Neuronal stem cell (in vitro differentiated cells): ENCODE results near the gene USP15.

ENCODE experiments used
- DNase-seq: peaks from one replicate; pipeline ENCODE4 v3.0.0-alpha.2; 2013; ENCODE audit warnings: low spot score
- H2AFZ ChIP-seq: one replicate; pipeline ENCODE4 v1.6.1; 2013; ENCODE audit warnings: mild to moderate bottlenecking, low read length, inconsistent platforms
- H2AK5ac ChIP-seq: 2 replicates; pipeline ENCODE4 v1.6.1; 2013; ENCODE audit warnings: low read depth, mild to moderate bottlenecking, inconsistent platforms, low read length, moderate library complexity, mixed read lengths
- H2BK120ac ChIP-seq: 2 replicates; pipeline ENCODE4 v1.6.1; 2013; ENCODE audit warnings: low read depth, mild to moderate bottlenecking, inconsistent platforms, low read length, moderate library complexity, mixed read lengths
- H2BK12ac ChIP-seq: one replicate; pipeline ENCODE4 v1.6.1; 2013; ENCODE audit warnings: low read length, inconsistent platforms
- H2BK15ac ChIP-seq: 2 replicates; pipeline ENCODE4 v1.6.1; 2013; ENCODE audit warnings: mild to moderate bottlenecking, low read length, inconsistent platforms, mixed read lengths
- H2BK5ac ChIP-seq: one replicate; pipeline ENCODE4 v1.6.1; 2013; ENCODE audit warnings: inconsistent platforms, mild to moderate bottlenecking, low read length, moderate library complexity
- H3K14ac ChIP-seq: one replicate; pipeline ENCODE4 v1.6.1; 2013; ENCODE audit warnings: low read length, inconsistent platforms
- H3K18ac ChIP-seq: 2 replicates; pipeline ENCODE4 v1.6.1; 2013; ENCODE audit warnings: low read length, inconsistent platforms
- H3K23ac ChIP-seq: 2 replicates; pipeline ENCODE4 v1.6.1; 2013; ENCODE audit warnings: low read depth, mild to moderate bottlenecking, mixed read lengths, low read length, inconsistent platforms; ENCODE audit not compliant: poor library complexity
- H3K27ac ChIP-seq: replicated peaks from 3 replicates; pipeline ENCODE4 v1.5.1; 2013; ENCODE audit warnings: low read length, inconsistent platforms
- H3K27me3 ChIP-seq, 3 experiments: 2 replicates each; pipeline ENCODE4 v1.6.1; 2013; ENCODE audit warnings: low read length in 3 of 3, mild to moderate bottlenecking in 2 of 3, inconsistent platforms in 1 of 3, low read depth in 1 of 3, mixed read lengths in 1 of 3, moderate library complexity in 1 of 3; ENCODE audit not compliant: control insufficient read depth in 3 of 3, insufficient read depth in 3 of 3
- H3K36me3 ChIP-seq, 2 donors: replicated peaks in 1 of 2; 2 replicates each; pipeline ENCODE4 v1.6.1; 2013; ENCODE audit warnings: low read length in 2 of 2; ENCODE audit not compliant: control insufficient read depth in 2 of 2, insufficient read depth in 2 of 2
- H3K4ac ChIP-seq: 2 replicates; pipeline ENCODE4 v1.6.1; 2013; ENCODE audit warnings: inconsistent platforms, mild to moderate bottlenecking, low read length, moderate library complexity
- H3K4me1 ChIP-seq, 2 donors: 1 replicate in 1 of 2; 2 replicates in 1 of 2; pipeline ENCODE4 v1.6.1; 2013; ENCODE audit warnings: low read length in 2 of 2, low read depth in 1 of 2; ENCODE audit not compliant: control insufficient read depth in 2 of 2, insufficient read depth in 1 of 2
- H3K4me2 ChIP-seq: one replicate; pipeline ENCODE4 v1.6.1; 2013; ENCODE audit warnings: mild to moderate bottlenecking, low read length, inconsistent platforms; ENCODE audit not compliant: insufficient read depth, poor library complexity, severe bottlenecking
- H3K4me3 ChIP-seq, 2 donors: 2 replicates each; pipeline ENCODE4 v1.5.1; 2013; ENCODE audit warnings: low read length in 2 of 2, mild to moderate bottlenecking in 2 of 2, inconsistent platforms in 1 of 2, moderate library complexity in 1 of 2
- H3K79me1 ChIP-seq: one replicate; pipeline ENCODE4 v1.6.1; 2013; ENCODE audit warnings: low read depth, mild to moderate bottlenecking, inconsistent platforms, low read length, moderate library complexity
- H3K9ac ChIP-seq: one replicate; pipeline ENCODE4 v1.6.1; 2013; ENCODE audit warnings: mild to moderate bottlenecking, low read depth, low read length, inconsistent platforms; ENCODE audit not compliant: poor library complexity
- H3K9me3 ChIP-seq, 2 donors: replicated peaks in 1 of 2; 2 replicates each; pipeline versions ENCODE3 to v1.6.1; 2013; ENCODE audit warnings: low read length in 2 of 2, mild to moderate bottlenecking in 2 of 2, inconsistent platforms in 1 of 2, low read depth in 1 of 2, mixed read lengths in 1 of 2, moderate library complexity in 1 of 2; ENCODE audit not compliant: control insufficient read depth in 2 of 2, insufficient read depth in 1 of 2
- H4K8ac ChIP-seq: one replicate; pipeline ENCODE4 v1.6.1; 2013; ENCODE audit warnings: low read depth, mild to moderate bottlenecking, inconsistent platforms, low read length, moderate library complexity
- H4K91ac ChIP-seq: one replicate; pipeline ENCODE4 v1.6.1; 2013; ENCODE audit warnings: low read length, low read depth, mild to moderate bottlenecking, inconsistent platforms; ENCODE audit not compliant: poor library complexity
- whole genome bisulfite sequencing, 2 donors: extraction: QIAGEN DNeasy Blood & Tissue Kit; methylation state at CpG; one replicate each; pipeline ENCODE4 v1.1.7; 2013; ENCODE audit warnings: missing lambda C conversion rate in 2 of 2, mixed read lengths in 1 of 2; ENCODE audit not compliant: insufficient read length in 2 of 2, insufficient replicate concordance in 1 of 2; ENCODE audit errors: extremely low coverage in 2 of 2; 5-methylcytosine and 5-hydroxymethylcytosine counted together

USP15 gene

GRCh38 chr12:62250671-62251608 lies 9.3 kb upstream of the USP15 start:
- H3K23ac ChIP-seq: no peak overlapping the region
- H3K27me3 ChIP-seq: no peaks in the 10 kb centered on the region
- no peaks in the 10 kb centered on the region for H3K79me1 ChIP-seq
- H3K9ac ChIP-seq: no peak overlapping the region
- no peak overlapping the region for H2BK15ac ChIP-seq
- no peak overlapping the region for H2BK5ac ChIP-seq
- H2BK12ac ChIP-seq: no peak overlapping the region
- H3K4me3 ChIP-seq: no peak overlapping the region
- no peaks in the 10 kb centered on the region for H3K9me3 ChIP-seq
- H3K36me3 ChIP-seq: no peaks in the 10 kb centered on the region
- H2AFZ ChIP-seq: no peak overlapping the region
- no peak overlapping the region for H3K14ac ChIP-seq
- H4K91ac ChIP-seq: no peak overlapping the region
- H3K4me1 ChIP-seq: no peaks in the 10 kb centered on the region
- H3K4me2 ChIP-seq: no peak overlapping the region
- no peak overlapping the region for H2AK5ac ChIP-seq
- H2BK120ac ChIP-seq: no peak overlapping the region
- no peak overlapping the region for H3K4ac ChIP-seq
- H3K27ac ChIP-seq: no peak overlapping the region
- no peak for DNase-seq
- no peak overlapping the region for H3K18ac ChIP-seq
- no peak overlapping the region for H4K8ac ChIP-seq
- no CpG with 5 or more reads among the region's 3 CpGs for WGBS, 2 donors

GRCh38 chr12:62251609-62251958 lies 8.6 kb upstream of the USP15 start:
- H3K4ac ChIP-seq: no peak overlapping the region
- H3K18ac ChIP-seq: no peak overlapping the region
- H2AK5ac ChIP-seq: no peak overlapping the region

GRCh38 chr12:62252576-62252975 lies 7.6 kb upstream of the USP15 start:
- Histone ChIP-seq H3K27me3 (no peaks in the 10 kb centered on the region), H2BK5ac (no peak overlapping the region), H3K9me3 (no peaks in the 10 kb centered on the region), H3K9ac (no peak overlapping the region), H3K79me1 (no peaks in the 10 kb centered on the region), H3K14ac (no peak overlapping the region), H4K91ac (no peak overlapping the region), H3K4me1 (no peaks in the 10 kb centered on the region), H3K18ac (no peak overlapping the region), H3K36me3 (no peaks in the 10 kb centered on the region), H4K8ac (no peak overlapping the region), H2BK120ac (no peak overlapping the region), H3K4me2 (no peak overlapping the region), H2AFZ (no peak overlapping the region), H3K4me3 (no peak overlapping the region), H2BK12ac (no peak overlapping the region), H2BK15ac (no peak overlapping the region), H3K4ac (no peak overlapping the region), H2AK5ac (no peak overlapping the region), H3K27ac (no peak overlapping the region), H3K23ac (no peak overlapping the region)
- no peak for DNase-seq
- WGBS, 2 donors: no CpG with 5 or more reads among the region's 4 CpGs

More at GRCh38 chr12:62251609-62251958, 8.6 kb upstream of the USP15 start:
- no peak overlapping the region for H2BK15ac ChIP-seq
- no peaks in the 10 kb centered on the region for H3K27me3 ChIP-seq
- H2BK12ac ChIP-seq: no peak overlapping the region
- H2BK5ac ChIP-seq: no peak overlapping the region
- H3K79me1 ChIP-seq: no peaks in the 10 kb centered on the region
- no peak overlapping the region for H3K4me2 ChIP-seq
- H4K8ac ChIP-seq: no peak overlapping the region
- no peak overlapping the region for H3K23ac ChIP-seq
- no peak overlapping the region for H2AFZ ChIP-seq
- no peak overlapping the region for H3K27ac ChIP-seq
- H3K4me1 ChIP-seq: no peaks in the 10 kb centered on the region
- no peak for DNase-seq
- H3K9ac ChIP-seq: no peak overlapping the region
- H4K91ac ChIP-seq: no peak overlapping the region
- no peak overlapping the region for H3K14ac ChIP-seq
- H2BK120ac ChIP-seq: no peak overlapping the region
- no peak overlapping the region for H3K4me3 ChIP-seq
- no peaks in the 10 kb centered on the region for H3K9me3 ChIP-seq
- no peaks in the 10 kb centered on the region for H3K36me3 ChIP-seq

DNA sequence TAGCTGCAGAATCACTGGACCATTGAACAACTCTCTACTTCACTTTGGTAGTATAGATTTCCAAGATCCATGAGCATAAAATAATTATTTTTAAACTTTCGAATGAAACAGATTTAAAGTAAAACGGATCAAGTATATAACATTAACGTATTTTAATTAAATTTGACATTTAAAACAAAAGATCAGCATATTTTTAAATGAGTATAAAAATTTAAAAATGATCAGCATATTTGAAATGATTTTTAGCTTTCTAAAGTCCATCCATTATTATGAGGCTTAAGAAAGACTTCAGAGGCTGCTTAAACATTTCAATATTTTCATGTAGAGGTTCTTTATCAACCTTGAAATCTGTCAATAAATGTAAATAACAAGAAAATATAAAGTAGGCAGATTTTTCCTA lies 5.2 kb upstream of the USP15 start:
- peaks cover 0 to 3% of the 10 kb centered on the region in 2 donors for H3K4me1 ChIP-seq
- H2AFZ ChIP-seq: no peak overlapping the region
- DNase-seq: no peak
- H3K4me2 ChIP-seq: no peak overlapping the region
- no peaks in the 10 kb centered on the region for H3K79me1 ChIP-seq
- H3K23ac ChIP-seq: no peak overlapping the region
- no peak overlapping the region for H2BK5ac ChIP-seq
- no peak overlapping the region for H4K91ac ChIP-seq
- no peak overlapping the region for H3K14ac ChIP-seq
- H4K8ac ChIP-seq: no peak overlapping the region
- H3K4ac ChIP-seq: no peak overlapping the region
- H3K36me3 ChIP-seq: no peaks in the 10 kb centered on the region
- H3K9me3 ChIP-seq: no peaks in the 10 kb centered on the region
- H2BK12ac ChIP-seq: no peak overlapping the region
- no CpG with 5 or more reads among the region's 3 CpGs for WGBS, 2 donors
- no peak overlapping the region for H2AK5ac ChIP-seq
- H3K18ac ChIP-seq: no peak overlapping the region
- no peaks in the 10 kb centered on the region for H3K27me3 ChIP-seq
- H2BK120ac ChIP-seq: no peak overlapping the region
- H3K27ac ChIP-seq: no peak overlapping the region
- no peak overlapping the region for H2BK15ac ChIP-seq
- H3K4me3 ChIP-seq: no peak overlapping the region
- H3K9ac ChIP-seq: no peak overlapping the region
